Smooth muscle cell (in vitro differentiated cells): ENCODE results near the gene MAGI3. TPM values are rescaled to one million over a fixed set of nuclear protein-coding genes. Genes with fewer than 3 reads are reported as not detected.
A peak's percentile ranks its signal among the peaks of the same experiment; 100 is the strongest.

Source experiments
- DNase-seq: peaks from one replicate; lab custom pipeline; 2025; ENCODE audit not compliant: unreplicated experiment; lab: John Stamatoyannopoulos, UW
- H2AFZ ChIP-seq: fragments of 200-600 bp; sonication (generic); 2 replicates; pipeline ENCODE4 v1.6.0; 2016; ENCODE audit warnings: antibody characterized with exemption, low read depth, mild to moderate bottlenecking
- H3F3A ChIP-seq: fragments of 200-600 bp; sonication (generic); 2 replicates; pipeline ENCODE4 v1.6.0; 2017; ENCODE audit warnings: antibody characterized with exemption, low read depth
- H3K27ac ChIP-seq: fragments of 200-600 bp; sonication (generic); 2 replicates; pipeline ENCODE4 v1.5.1; 2016; ENCODE audit warnings: low read depth, mild to moderate bottlenecking
- H3K27me3 ChIP-seq: fragments of 200-600 bp; sonication (generic); 2 replicates; pipeline ENCODE4 v1.6.1; 2016; ENCODE audit warnings: low read depth, mild to moderate bottlenecking
- H3K36me3 ChIP-seq: fragments of 200-600 bp; sonication (generic); 2 replicates; pipeline ENCODE4 v1.5.1; 2016; ENCODE audit warnings: low read depth
- H3K4me1 ChIP-seq: fragments of 200-600 bp; sonication (generic); 2 replicates; pipeline ENCODE4 v1.5.1; 2016; ENCODE audit warnings: low read depth
- H3K4me2 ChIP-seq: fragments of 200-600 bp; sonication (generic); 2 replicates; pipeline ENCODE4 v1.6.0; 2016; ENCODE audit warnings: mild to moderate bottlenecking
- H3K4me3 ChIP-seq: fragments of 200-600 bp; sonication (generic); 2 replicates; pipeline ENCODE4 v1.5.1; 2016; ENCODE audit warnings: mild to moderate bottlenecking
- H3K79me2 ChIP-seq: fragments of 200-600 bp; sonication (generic); 2 replicates; pipeline ENCODE4 v1.6.0; 2016; ENCODE audit warnings: low read depth, mild to moderate bottlenecking
- H3K9ac ChIP-seq: fragments of 200-600 bp; sonication (generic); 2 replicates; pipeline ENCODE4 v1.6.0; 2016; ENCODE audit warnings: low read depth
- H3K9me3 ChIP-seq: fragments of 200-600 bp; sonication (generic); replicated peaks from 2 replicates; pipeline ENCODE4 v1.5.1; 2016; ENCODE audit warnings: low read depth
- H4K20me1 ChIP-seq: fragments of 200-600 bp; sonication (generic); 2 replicates; pipeline ENCODE4 v1.6.0; 2016; ENCODE audit warnings: low read depth
- CTCF ChIP-seq: fragments of 200-600 bp; sonication (generic); IDR thresholded peaks from 2 replicates; pipeline ENCODE4 v1.5.1; 2017; ENCODE audit warnings: borderline replicate concordance, mild to moderate bottlenecking, antibody characterized with exemption; ENCODE audit not compliant: insufficient read depth, poor library complexity, severe bottlenecking
- WGBS: methylation state at CpG from one replicate; pipeline ENCODE4 v1.1.7; 2016; ENCODE audit warnings: low lambda C conversion rate; 5-methylcytosine and 5-hydroxymethylcytosine counted together
- polyA plus RNA-seq: library from polyadenylated mRNA; unstranded; fragments of >200 nt; fragmentation: Nextera tagmentation; extraction: Ambion mirVana; gene quantifications from 2 replicates; pipeline ENCODE4 v1.2.1, GENCODE V29; 2016
- total RNA-seq: library from RNA; depleted of rRNA; stranded (reverse); fragments of >200 nt; gene quantifications from 2 replicates; pipeline ENCODE4 v1.2.3, GENCODE V29; 2014

The MAGI3 gene
- total and polyA plus RNA-seq, 2 experiments from 2014 or later = 10.9 to 19.1 TPM

GRCh38 chr1:113452921-113453770, 62.8 kb downstream of the MAGI3 start:
- H3K4me3 ChIP-seq = no peak overlapping the region
- H4K20me1 ChIP-seq = no peaks in the 10 kb centered on the region
- no peak overlapping the region for H3K4me2 ChIP-seq
- no peaks in the 10 kb centered on the region for H3K36me3 ChIP-seq
- H3K79me2 ChIP-seq = peaks cover 75% of the 10 kb centered on the region
- WGBS = 73% methylated on average over 2 of the region's 2 CpGs
- peaks cover 23% of the 10 kb centered on the region for H3K4me1 ChIP-seq
- no peak overlapping the region for H3K9ac ChIP-seq
- H3K27ac ChIP-seq = no peak overlapping the region
- no peak overlapping the region for H2AFZ ChIP-seq
- no peaks in the 10 kb centered on the region for H3F3A ChIP-seq
- no peaks in the 10 kb centered on the region for H3K27me3 ChIP-seq
- no peak for DNase-seq
- H3K9me3 ChIP-seq = no peaks in the 10 kb centered on the region
- peak; percentile 43 for TF ChIP-seq CTCF

- DNase-seq = no peak
- H3K27ac ChIP-seq = no peak overlapping the region
- H3F3A ChIP-seq = no peaks in the 10 kb centered on the region
- peaks cover 75% of the 10 kb centered on the region for H3K79me2 ChIP-seq
- no peak overlapping the region for H3K9ac ChIP-seq
- TF ChIP-seq CTCF = no peak
- H3K36me3 ChIP-seq = no peaks in the 10 kb centered on the region
- no peak overlapping the region for H2AFZ ChIP-seq
- H3K4me1 ChIP-seq = peaks cover 23% of the 10 kb centered on the region
- WGBS = 86% methylated on average over 1 of the region's 1 CpG
- no peaks in the 10 kb centered on the region for H4K20me1 ChIP-seq
- no peaks in the 10 kb centered on the region for H3K9me3 ChIP-seq
- H3K27me3 ChIP-seq = no peaks in the 10 kb centered on the region
- no peak overlapping the region for H3K4me2 ChIP-seq
- H3K4me3 ChIP-seq = no peak overlapping the region
Observed at GRCh38 chr1:113453771-113454083, 63.4 kb downstream of the MAGI3 start.

- no peaks in the 10 kb centered on the region for H4K20me1 ChIP-seq
- H3K9ac ChIP-seq = no peak overlapping the region
- H3K36me3 ChIP-seq = peaks cover 6% of the 10 kb centered on the region
- H2AFZ ChIP-seq = no peak overlapping the region
- no peaks in the 10 kb centered on the region for H3F3A ChIP-seq
- H3K27me3 ChIP-seq = no peaks in the 10 kb centered on the region
- TF ChIP-seq CTCF = no peak
- H3K9me3 ChIP-seq = no peaks in the 10 kb centered on the region
- no peak for DNase-seq
- H3K4me1 ChIP-seq = peaks cover 23% of the 10 kb centered on the region
- H3K4me2 ChIP-seq = no peak overlapping the region
- whole genome bisulfite sequencing = 100% methylated on average over 1 of the region's 1 CpG
- no peak overlapping the region for H3K27ac ChIP-seq
- no peak overlapping the region for H3K4me3 ChIP-seq
- peaks cover 71% of the 10 kb centered on the region for H3K79me2 ChIP-seq
Observed at GRCh38 chr1:113455374-113455773, 65.1 kb downstream of the MAGI3 start.

GRCh38 chr1:113456967-113457366, 66.7 kb downstream of the MAGI3 start:
- Histone ChIP-seq H4K20me1 (no peaks in the 10 kb centered on the region), H3K4me3 (no peak overlapping the region), H2AFZ (no peak overlapping the region), H3K9me3 (no peaks in the 10 kb centered on the region), H3K9ac (no peak overlapping the region), H3K79me2 (peaks cover 64% of the 10 kb centered on the region), H3K27me3 (no peaks in the 10 kb centered on the region), H3K4me1 (peaks cover 21% of the 10 kb centered on the region), H3K36me3 (peaks cover 6% of the 10 kb centered on the region), H3K27ac (peak overlapping the region; percentile 82), H3F3A (no peaks in the 10 kb centered on the region), H3K4me2 (peak overlapping the region; percentile 65)
- TF ChIP-seq CTCF = no peak
- WGBS = 12% methylated on average over 2 of the region's 2 CpGs
- DNase-seq = no peak
